ENCODE measurements around the gene CMBL. TPM values are rescaled to one million over a fixed set of nuclear protein-coding genes. Genes with fewer than 3 reads are reported as not detected.

The CMBL gene
- 36.6 TPM for total RNA-seq
- polyA plus RNA-seq (ENCODE audit: insufficient read depth, low read depth, low replicate concordance): 243 TPM
- long read RNA-seq, donor 1, transcript CMBL-201 (6 exons, 2,335 nt): major isoform, 12 of 120 reads
- long read RNA-seq, donor 1, partial matches to known transcripts: 97 of 120 reads
- long read RNA-seq, donor 1, other reads (novel, unspliced or antisense): 9 of 120 reads
- long read RNA-seq, donor 2, transcript CMBL-201 (6 exons, 2,335 nt): major isoform, 12 of 37 reads
- long read RNA-seq, donor 2, partial matches to known transcripts: 24 of 37 reads
- long read RNA-seq, donor 2, other reads (novel, unspliced or antisense): 0 of 37 reads
- long read RNA-seq, donor 3, transcript CMBL-201 (6 exons, 2,335 nt): major isoform, 22 of 42 reads
- long read RNA-seq, donor 3, partial matches to known transcripts: 20 of 42 reads
- long read RNA-seq, donor 3, other reads (novel, unspliced or antisense): 0 of 42 reads
- long read RNA-seq, donor 4, transcript CMBL-201 (6 exons, 2,335 nt): major isoform, 6 of 29 reads
- long read RNA-seq, donor 4, partial matches to known transcripts: 20 of 29 reads
- long read RNA-seq, donor 4, other reads (novel, unspliced or antisense): 0 of 29 reads
- long read RNA-seq, donor 5: 0 reads
- long read RNA-seq, donor 6, partial matches to known transcripts: 9 of 10 reads
- long read RNA-seq, donor 6, other reads (novel, unspliced or antisense): 0 of 10 reads
- long read RNA-seq, donor 7, transcript CMBL-201 (6 exons, 2,335 nt): major isoform, 11 of 20 reads
- long read RNA-seq, donor 7, partial matches to known transcripts: 3 of 20 reads
- long read RNA-seq, donor 7, other reads (novel, unspliced or antisense): 6 of 20 reads
- long read RNA-seq, donor 8, transcript CMBL-201 (6 exons, 2,335 nt): major isoform, 8 of 22 reads
- long read RNA-seq, donor 8, partial matches to known transcripts: 13 of 22 reads
- long read RNA-seq, donor 8, other reads (novel, unspliced or antisense): 0 of 22 reads
- long read RNA-seq, donor 9, transcript CMBL-201 (6 exons, 2,335 nt): major isoform, 10 of 20 reads
- long read RNA-seq, donor 9, partial matches to known transcripts: 10 of 20 reads
- long read RNA-seq, donor 9, other reads (novel, unspliced or antisense): 0 of 20 reads
- long read RNA-seq, donor 10, transcript CMBL-201 (6 exons, 2,335 nt): major isoform, 9 of 24 reads
- long read RNA-seq, donor 10, partial matches to known transcripts: 10 of 24 reads
- long read RNA-seq, donor 10, other reads (novel, unspliced or antisense): 0 of 24 reads

DNA sequence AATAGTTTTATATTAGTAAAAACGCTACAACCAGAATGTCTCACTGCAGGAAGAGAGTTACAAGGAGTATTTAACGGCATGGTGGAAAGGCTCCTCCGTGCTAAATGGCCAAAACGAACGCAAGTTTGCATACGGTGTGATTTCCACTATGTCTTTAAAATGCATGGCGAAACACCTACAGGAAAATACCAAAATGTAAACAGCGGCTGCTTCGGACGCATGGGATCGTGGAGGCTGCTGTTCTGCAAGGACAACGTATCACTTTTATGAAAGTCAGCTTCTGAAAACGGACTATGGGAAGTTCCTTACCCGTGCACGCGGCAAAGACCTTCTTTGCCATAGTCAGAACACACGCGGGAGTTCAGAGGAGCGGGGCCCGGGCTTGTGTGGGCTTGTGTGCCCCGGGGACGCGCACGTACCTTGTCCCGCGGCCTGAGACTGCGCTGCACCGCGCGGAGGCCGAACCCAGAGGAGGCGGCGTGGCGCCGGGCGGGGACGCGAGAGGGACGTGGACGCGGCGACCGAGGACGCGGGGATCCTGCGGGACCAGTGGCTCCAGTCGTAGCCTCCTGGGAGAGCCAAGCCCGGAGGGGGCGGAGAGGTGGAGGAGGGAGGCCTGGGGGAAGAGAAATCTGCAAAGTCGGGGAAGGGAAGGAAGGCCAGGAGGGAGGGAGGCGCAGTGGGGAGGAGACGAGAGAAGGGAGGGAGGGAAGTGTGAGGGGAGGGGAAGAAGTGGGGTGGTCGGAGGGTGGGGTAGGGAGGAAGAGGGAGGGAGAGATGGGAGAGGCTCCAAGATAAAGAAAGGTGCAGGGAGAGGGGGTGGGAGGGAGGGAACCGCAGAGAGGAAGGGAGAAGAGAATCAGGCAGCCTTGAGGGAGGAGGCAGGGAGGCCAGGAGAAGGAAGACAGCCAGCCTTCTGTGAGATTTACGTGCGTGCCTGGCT is at the start of gene CMBL:
Gene CMBL (minus strand): TSS at position 697 of the 943 bp plus-strand sequence. CDS start 17,140 bp downstream, outside the sequence.
- Histone ChIP-seq H3K4me1 (ENCODE audit: control insufficient read depth in 2 of 3, insufficient read depth in 2 of 3, low read depth in 1 of 3, low read length in 3 of 3) (peaks cover 0 to 33% (median 7%) of the 10 kb centered on the region in 3 donors), H3K27me3 (ENCODE audit: control insufficient read depth, insufficient read depth, low read length) (no peaks in the 10 kb centered on the region), H3K9ac (ENCODE audit: low read length in 3 of 3) (peak within 1 kb of the TSS; percentile 34 to 86 (median 50)), H3K27ac (ENCODE audit: low read depth in 2 of 2, low read length in 2 of 2) (peak within 1 kb of the TSS; percentile 67 to 95), H3K4me3 (ENCODE audit: low read length in 3 of 3) (peak within 1 kb of the TSS; percentile 71 to 83 (median 71)), H3K36me3 (ENCODE audit: control insufficient read depth in 2 of 3, insufficient read depth in 3 of 3, low read length in 3 of 3) (no peaks in the 10 kb centered on the region), H3K9me3 (ENCODE audit: control insufficient read depth in 2 of 3, insufficient read depth in 1 of 3, low read length in 3 of 3) (no peaks in the 10 kb centered on the region)
- intact Hi-C loops (cut with DNase I): no loop called here
- DNase-seq (peak; percentile 66 to 81 (median 76)), FAIRE-seq (no peak)
- TF ChIP-seq, protein P1, sequence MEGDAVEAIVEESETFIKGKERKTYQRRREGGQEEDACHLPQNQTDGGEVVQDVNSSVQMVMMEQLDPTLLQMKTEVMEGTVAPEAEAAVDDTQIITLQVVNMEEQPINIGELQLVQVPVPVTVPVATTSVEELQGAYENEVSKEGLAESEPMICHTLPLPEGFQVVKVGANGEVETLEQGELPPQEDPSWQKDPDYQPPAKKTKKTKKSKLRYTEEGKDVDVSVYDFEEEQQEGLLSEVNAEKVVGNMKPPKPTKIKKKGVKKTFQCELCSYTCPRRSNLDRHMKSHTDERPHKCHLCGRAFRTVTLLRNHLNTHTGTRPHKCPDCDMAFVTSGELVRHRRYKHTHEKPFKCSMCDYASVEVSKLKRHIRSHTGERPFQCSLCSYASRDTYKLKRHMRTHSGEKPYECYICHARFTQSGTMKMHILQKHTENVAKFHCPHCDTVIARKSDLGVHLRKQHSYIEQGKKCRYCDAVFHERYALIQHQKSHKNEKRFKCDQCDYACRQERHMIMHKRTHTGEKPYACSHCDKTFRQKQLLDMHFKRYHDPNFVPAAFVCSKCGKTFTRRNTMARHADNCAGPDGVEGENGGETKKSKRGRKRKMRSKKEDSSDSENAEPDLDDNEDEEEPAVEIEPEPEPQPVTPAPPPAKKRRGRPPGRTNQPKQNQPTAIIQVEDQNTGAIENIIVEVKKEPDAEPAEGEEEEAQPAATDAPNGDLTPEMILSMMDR (IDR thresholded peaks at IDR 0.05; ENCODE audit: borderline replicate concordance, extremely low read depth, insufficient read depth): no peak

DNA sequence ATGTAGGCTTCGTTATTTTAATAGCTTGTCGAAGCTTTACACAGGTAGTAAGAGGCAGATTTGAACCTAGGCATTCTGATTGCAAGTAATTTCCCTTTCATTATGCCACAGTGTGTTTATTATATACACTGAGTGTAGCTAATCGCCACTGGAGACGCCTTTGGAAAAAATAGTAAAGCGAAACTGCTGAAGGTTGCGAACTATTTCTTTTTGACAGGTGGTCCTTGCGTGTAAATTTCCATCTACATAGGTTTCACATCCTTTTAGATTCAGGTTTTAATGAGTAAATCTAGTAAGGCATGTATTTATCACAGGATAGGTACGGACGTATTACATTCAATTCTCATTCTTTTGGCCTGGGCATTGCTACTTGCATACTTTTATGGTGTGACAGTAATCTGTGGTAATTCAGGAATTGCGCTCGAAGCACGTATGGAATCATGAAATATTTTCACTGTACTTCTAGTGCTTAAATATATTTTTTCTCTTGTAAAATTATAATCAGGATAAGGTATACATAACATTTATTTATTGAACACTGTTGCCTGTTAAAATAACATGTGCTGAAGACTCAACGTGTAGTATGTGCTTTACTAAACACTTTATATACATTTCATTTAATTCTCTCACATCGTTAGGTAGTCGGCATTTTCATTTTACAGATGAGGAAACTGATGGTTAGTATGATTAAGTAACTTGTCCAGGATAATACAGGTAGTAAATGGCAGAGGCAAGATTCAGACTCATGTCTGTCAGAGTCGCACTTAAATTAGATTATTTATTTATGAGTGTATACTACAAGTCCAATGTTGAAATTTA is 47.6 kb upstream of the CMBL start:
- FAIRE-seq (no peak), DNase-seq (peak in 2 of 5 donors; percentile 57 to 63)
- Histone ChIP-seq H3K27ac (ENCODE audit: low read depth in 2 of 2, low read length in 2 of 2) (peak overlapping the region; percentile 0 to 56), H3K9me3 (ENCODE audit: control insufficient read depth in 2 of 3, insufficient read depth in 1 of 3, low read length in 3 of 3) (no peaks in the 10 kb centered on the region), H3K27me3 (ENCODE audit: control insufficient read depth, insufficient read depth, low read length) (no peaks in the 10 kb centered on the region), H3K9ac (ENCODE audit: low read length in 3 of 3) (peak overlapping the region; percentile 48 to 84 (median 71)), H3K36me3 (ENCODE audit: control insufficient read depth in 2 of 3, insufficient read depth in 3 of 3, low read length in 3 of 3) (no peaks in the 10 kb centered on the region), H3K4me1 (ENCODE audit: control insufficient read depth in 2 of 3, insufficient read depth in 2 of 3, low read depth in 1 of 3, low read length in 3 of 3) (peaks cover 0 to 10% (median 0%) of the 10 kb centered on the region in 3 donors), H3K4me3 (ENCODE audit: low read length in 3 of 3) (peak overlapping the region; percentile 66 to 90 (median 90))
- TF ChIP-seq, protein P1 (IDR thresholded peaks at IDR 0.05; ENCODE audit: borderline replicate concordance, extremely low read depth, insufficient read depth): no peak
- intact Hi-C loops (cut with DNase I): no loop called here
